IMR-90 (cell line): ENCODE results near the gene RETN. TPM values are rescaled to one million over a fixed set of nuclear protein-coding genes. Genes with fewer than 3 reads are reported as not detected.

Experiments
- ATAC-seq: fragments of 200-7000 bp; cut with Tn5 transposase; 2 replicates; pipeline ENCODE4 v1.9.1; 2020; ENCODE audit warnings: low read depth, mild to moderate bottlenecking, moderate library complexity
- BruUV-seq: library from RNA; stranded (reverse); fragments of 400-500 nt; replicated peaks from 2 replicates; lab custom pipeline; 2021; lab: Mats Ljungman, UMichigan
- CTCF ChIA-PET: fragments of 300-600 bp; formaldehyde crosslinking; extraction: SDS; loops from one replicate; lab custom pipeline; 2021; ENCODE audit warnings: antibody characterized with exemption; lab: Yijun Ruan, JAX
- POLR2A ChIA-PET: fragments of 300-600 bp; sonication (Branson Sonifier 250); formaldehyde crosslinking; loops from one replicate; lab custom pipeline; 2022; ENCODE audit warnings: antibody characterized with exemption; ENCODE audit not compliant: unreplicated experiment; lab: Charles Lee
- DNase-seq: peaks from one replicate; pipeline ENCODE4 v3.0.0; 2013
- H2AFZ ChIP-seq: replicated peaks from 2 replicates; pipeline ENCODE3; 2013; ENCODE audit warnings: low read length, mild to moderate bottlenecking; ENCODE audit not compliant: poor library complexity
- H2AK5ac ChIP-seq: 2 replicates; pipeline ENCODE4 v1.6.1; 2013; ENCODE audit warnings: low read depth, low read length, inconsistent platforms
- H2AK9ac ChIP-seq: replicated peaks from 2 replicates; pipeline ENCODE3; 2013; ENCODE audit warnings: mild to moderate bottlenecking, low read depth, low read length, moderate library complexity; ENCODE audit not compliant: poor library complexity
- H2BK120ac ChIP-seq: 2 replicates; pipeline ENCODE4 v1.6.1; 2013; ENCODE audit warnings: low read depth, low read length, inconsistent platforms
- H2BK15ac ChIP-seq: 3 replicates; pipeline ENCODE4 v1.6.1; 2013; ENCODE audit warnings: low read depth, low read length, inconsistent platforms
- H2BK20ac ChIP-seq: 2 replicates; pipeline ENCODE4 v1.6.1; 2013; ENCODE audit warnings: low read depth, mild to moderate bottlenecking, inconsistent platforms, low read length, moderate library complexity
- H2BK5ac ChIP-seq: 2 replicates; pipeline ENCODE4 v1.6.1; 2013; ENCODE audit warnings: mild to moderate bottlenecking, low read depth, low read length, inconsistent platforms; ENCODE audit not compliant: poor library complexity, severe bottlenecking
- H3K14ac ChIP-seq: replicated peaks from 2 replicates; pipeline ENCODE4 v1.6.1; 2013; ENCODE audit warnings: low read depth, low read length, inconsistent platforms
- H3K18ac ChIP-seq: 2 replicates; pipeline ENCODE4 v1.6.1; 2013; ENCODE audit warnings: low read depth, low read length, control low read depth
- H3K23ac ChIP-seq: 2 replicates; pipeline ENCODE4 v1.6.1; 2013; ENCODE audit warnings: low read depth, low read length, inconsistent platforms
- H3K27ac ChIP-seq: 2 replicates; pipeline ENCODE4 v1.5.1; 2013; ENCODE audit warnings: mild to moderate bottlenecking, control low read depth, low read length; ENCODE audit not compliant: insufficient read depth
- H3K27me3 ChIP-seq: 2 replicates; pipeline ENCODE4 v1.6.1; 2013; ENCODE audit warnings: low read length; ENCODE audit not compliant: control insufficient read depth, insufficient read depth
- H3K36me3 ChIP-seq: 2 replicates; pipeline ENCODE4 v1.6.1; 2013; ENCODE audit warnings: low read length, mixed read lengths; ENCODE audit not compliant: control insufficient read depth, insufficient read depth
- H3K4ac ChIP-seq: 2 replicates; pipeline ENCODE4 v1.6.1; 2013; ENCODE audit warnings: low read depth, low read length, inconsistent platforms
- H3K4me1 ChIP-seq: 2 replicates; pipeline ENCODE4 v1.6.1; 2013; ENCODE audit warnings: low read length, mixed read lengths; ENCODE audit not compliant: control insufficient read depth, insufficient read depth
- H3K4me2 ChIP-seq: 2 replicates; pipeline ENCODE4 v1.6.1; 2013; ENCODE audit warnings: low read depth, mild to moderate bottlenecking, control low read depth, low read length, moderate library complexity
- H3K4me3 ChIP-seq: 2 replicates; pipeline ENCODE4 v1.5.1; 2013; ENCODE audit warnings: low read depth, mild to moderate bottlenecking, control low read depth, low read length, moderate library complexity; ENCODE audit not compliant: insufficient read depth
- H3K56ac ChIP-seq: 2 replicates; pipeline ENCODE4 v1.6.1; 2013; ENCODE audit warnings: low read length, inconsistent platforms; ENCODE audit not compliant: insufficient read depth; ENCODE audit errors: extremely low read depth
- H3K79me1 ChIP-seq, 2 experiments: 2 replicates each; pipeline ENCODE4 v1.6.1; 2013; ENCODE audit warnings: low read length in 2 of 2, inconsistent platforms in 1 of 2, low read depth in 1 of 2
- H3K9ac ChIP-seq: 2 replicates; pipeline ENCODE4 v1.6.1; 2013; ENCODE audit warnings: low read depth, low read length, control low read depth
- H3K9me1 ChIP-seq: 2 replicates; pipeline ENCODE4 v1.6.1; 2013; ENCODE audit warnings: low read length, inconsistent platforms; ENCODE audit not compliant: insufficient read depth
- H3K9me3 ChIP-seq: 2 replicates; pipeline ENCODE4 v1.6.1; 2013; ENCODE audit warnings: low read length; ENCODE audit not compliant: control insufficient read depth, insufficient read depth
- H4K20me1 ChIP-seq: 2 replicates; pipeline ENCODE4 v1.6.1; 2013; ENCODE audit warnings: low read length, inconsistent platforms; ENCODE audit not compliant: insufficient read depth
- H4K5ac ChIP-seq: 2 replicates; pipeline ENCODE4 v1.6.1; 2013; ENCODE audit warnings: mild to moderate bottlenecking, low read depth, low read length, control low read depth
- H4K8ac ChIP-seq, 2 experiments: 2 replicates each; pipeline ENCODE4 v1.6.1; 2013; ENCODE audit warnings: low read depth in 2 of 2, low read length in 2 of 2, control low read depth in 1 of 2, inconsistent platforms in 1 of 2
- H4K91ac ChIP-seq: 2 replicates; pipeline ENCODE4 v1.6.1; 2013; ENCODE audit warnings: low read depth, low read length, inconsistent platforms; ENCODE audit not compliant: insufficient read depth
- BHLHE40 ChIP-seq: fragments of 150-350 bp; IDR thresholded peaks from 2 replicates; pipeline ENCODE4 v1.6.1; 2016; ENCODE audit warnings: mild to moderate bottlenecking, low read depth, low read length
- CEBPB ChIP-seq: IDR thresholded peaks from 2 replicates; pipeline ENCODE4 v1.6.1; 2012; ENCODE audit warnings: low read depth, low read length, improper control_type of control experiment
- CHD1 ChIP-seq: IDR thresholded peaks from 2 replicates; pipeline ENCODE4 v1.6.1; 2012; ENCODE audit warnings: low read depth, low read length, improper control_type of control experiment
- ELK1 ChIP-seq: fragments of 150-350 bp; IDR thresholded peaks from 2 replicates; pipeline ENCODE4 v1.6.1; 2016; ENCODE audit warnings: low read depth, mild to moderate bottlenecking, low read length, moderate library complexity, borderline replicate concordance
- FOS ChIP-seq: fragments of 150-350 bp; IDR thresholded peaks from 2 replicates; pipeline ENCODE4 v1.6.1; 2016; ENCODE audit warnings: low read depth, low read length
- MAFK ChIP-seq: IDR thresholded peaks from 2 replicates; pipeline ENCODE4 v1.6.1; 2012; ENCODE audit warnings: low read depth, low read length, improper control_type of control experiment
- MXI1 ChIP-seq: IDR thresholded peaks from 2 replicates; pipeline ENCODE4 v1.6.1; 2012; ENCODE audit warnings: low read depth, mild to moderate bottlenecking, low read length, moderate library complexity, borderline replicate concordance
- NFE2L2 ChIP-seq: fragments of 150-350 bp; IDR thresholded peaks from 2 replicates; pipeline ENCODE4 v1.6.1; 2016; ENCODE audit warnings: low read depth, mild to moderate bottlenecking, low read length
- POLR2A ChIP-seq: IDR thresholded peaks from 2 replicates; pipeline ENCODE4 v1.6.1; 2012; ENCODE audit warnings: mild to moderate bottlenecking, low read depth, low read length
- RAD21 ChIP-seq: IDR thresholded peaks from 2 replicates; pipeline ENCODE4 v1.6.1; 2012; ENCODE audit warnings: low read length, improper control_type of control experiment
- RCOR1 ChIP-seq: IDR thresholded peaks from 2 replicates; pipeline ENCODE4 v1.6.1; 2012; ENCODE audit warnings: mild to moderate bottlenecking, low read length, improper control_type of control experiment; ENCODE audit not compliant: insufficient replicate concordance
- RFX5 ChIP-seq: IDR thresholded peaks from 2 replicates; pipeline ENCODE4 v1.8.0; 2012; ENCODE audit warnings: low read depth, mild to moderate bottlenecking, low read length, moderate library complexity
- SMC3 ChIP-seq: fragments of 150-350 bp; IDR thresholded peaks from 2 replicates; pipeline ENCODE4 v1.6.1; 2016; ENCODE audit warnings: low read depth, mild to moderate bottlenecking, antibody characterized with exemption, low read length, moderate library complexity
- USF2 ChIP-seq: fragments of 150-350 bp; IDR thresholded peaks from 2 replicates; pipeline ENCODE4 v1.6.1; 2017; ENCODE audit warnings: mild to moderate bottlenecking, antibody characterized with exemption, low read length, low read depth
- WGBS, 2 experiments: methylation state at CpG; one replicate each; pipeline versions ENCODE4 v1.1.5 to v1.1.7; 2013; ENCODE audit warnings: missing lambda C conversion rate in 2 of 2; ENCODE audit not compliant: insufficient read length in 1 of 2; ENCODE audit errors: extremely low coverage in 2 of 2; 5-methylcytosine and 5-hydroxymethylcytosine counted together
- dilution Hi-C: fragments of 300-500 bp; cut with HindIII; formaldehyde crosslinking; loops from one replicate; pipeline ENCODE4 v1.14.3; 2018; ENCODE audit warnings: low sequenced_read_pairs; ENCODE audit not compliant: unreplicated experiment
- in situ Hi-C: fragments of 300-500 bp; cut with MboI; formaldehyde crosslinking; loops from 3 replicates; pipeline ENCODE4 v1.14.3; 2019; ENCODE audit warnings: low sequenced_read_pairs, inconsistent platforms, mixed read lengths
- intact Hi-C: fragments of 100-400 bp; cut with micrococcal nuclease; formaldehyde crosslinking; loops from 2 replicates; pipeline ENCODE4 v1.10.0; 2022
- polyA plus RNA-seq, 3 experiments: library from polyadenylated mRNA; depleted of rRNA; stranded (reverse); fragments of >200 nt; gene quantifications; 2 replicates each; pipeline ENCODE4 v1.2.3, GENCODE V29; 2012; ENCODE audit warnings: low replicate concordance in 1 of 3
- total RNA-seq: library from RNA; depleted of rRNA; stranded (reverse); fragments of >200 nt; gene quantifications from 2 replicates; pipeline ENCODE4 v1.2.3, GENCODE V29; 2012
- TF ChIP-seq, protein P1 (sequence below): conservative IDR thresholded peaks from 2 replicates; pipeline ENCODE4 v1.5.1; 2012; ENCODE audit warnings: mild to moderate bottlenecking, low read depth, low read length, improper control_type of control experiment

RETN gene
- total and polyA plus RNA-seq, 2 of the 4 experiments (the other 2 are of a cell fraction), result not detected

- no peak overlapping the region for H3K4me3 ChIP-seq
- H3K9ac ChIP-seq, result no peak overlapping the region
- H3K9me1 ChIP-seq, result no peaks in the 10 kb centered on the region
- H2BK120ac ChIP-seq, result no peak overlapping the region
- no peaks in the 10 kb centered on the region for H3K9me3 ChIP-seq
- H4K91ac ChIP-seq, result no peak overlapping the region
- dilution Hi-C loops, result no loop called here
- no peak overlapping the region for H3K4me2 ChIP-seq
- WGBS, 2 experiments, result 40% methylated on average over 2 of the region's 2 CpGs; no CpG with 5 or more reads in 1 of the 2 experiments
- no peak overlapping the region for H3K18ac ChIP-seq
- no peaks in the 10 kb centered on the region for H4K20me1 ChIP-seq
- H2BK15ac ChIP-seq, result no peak overlapping the region
- no peak overlapping the region for H2BK5ac ChIP-seq
- H2AK9ac ChIP-seq, result no peak overlapping the region
- ATAC-seq, result no peak
- peaks cover 24% of the 10 kb centered on the region for H3K27me3 ChIP-seq
- no peak overlapping the region for H3K56ac ChIP-seq
- no peak overlapping the region for H3K27ac ChIP-seq
- in situ Hi-C loops, result no loop called here
- no peak for DNase-seq
- H3K4me1 ChIP-seq, result no peaks in the 10 kb centered on the region
- H2BK20ac ChIP-seq, result no peak overlapping the region
- no peak for TF ChIP-seq BHLHE40
- no peak for TF ChIP-seq RCOR1
- TF ChIP-seq FOS, result no peak
- TF ChIP-seq CHD1, result no peak
- no peak for TF ChIP-seq MAFK
- TF ChIP-seq NFE2L2, result no peak
- TF ChIP-seq CEBPB, result no peak
- TF ChIP-seq, protein P1, sequence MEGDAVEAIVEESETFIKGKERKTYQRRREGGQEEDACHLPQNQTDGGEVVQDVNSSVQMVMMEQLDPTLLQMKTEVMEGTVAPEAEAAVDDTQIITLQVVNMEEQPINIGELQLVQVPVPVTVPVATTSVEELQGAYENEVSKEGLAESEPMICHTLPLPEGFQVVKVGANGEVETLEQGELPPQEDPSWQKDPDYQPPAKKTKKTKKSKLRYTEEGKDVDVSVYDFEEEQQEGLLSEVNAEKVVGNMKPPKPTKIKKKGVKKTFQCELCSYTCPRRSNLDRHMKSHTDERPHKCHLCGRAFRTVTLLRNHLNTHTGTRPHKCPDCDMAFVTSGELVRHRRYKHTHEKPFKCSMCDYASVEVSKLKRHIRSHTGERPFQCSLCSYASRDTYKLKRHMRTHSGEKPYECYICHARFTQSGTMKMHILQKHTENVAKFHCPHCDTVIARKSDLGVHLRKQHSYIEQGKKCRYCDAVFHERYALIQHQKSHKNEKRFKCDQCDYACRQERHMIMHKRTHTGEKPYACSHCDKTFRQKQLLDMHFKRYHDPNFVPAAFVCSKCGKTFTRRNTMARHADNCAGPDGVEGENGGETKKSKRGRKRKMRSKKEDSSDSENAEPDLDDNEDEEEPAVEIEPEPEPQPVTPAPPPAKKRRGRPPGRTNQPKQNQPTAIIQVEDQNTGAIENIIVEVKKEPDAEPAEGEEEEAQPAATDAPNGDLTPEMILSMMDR, result no peak
- TF ChIP-seq SMC3, result no peak
- no peak for TF ChIP-seq RAD21
- no peak for TF ChIP-seq MXI1
- no peak for TF ChIP-seq RFX5
- TF ChIP-seq ELK1, result no peak
- TF ChIP-seq USF2, result no peak
- no peak for TF ChIP-seq POLR2A
- H3K36me3 ChIP-seq, result no peaks in the 10 kb centered on the region
- H4K5ac ChIP-seq, result no peak overlapping the region
- ChIA-PET CTCF (interaction anchor here (0.7 to 1.4 kb wide), 2 partner anchors 18 to 83 kb away, joined by 3 to 6 read pairs; partner anchors contain the start of gene TRAPPC5), POLR2A (no interaction called here)
- no peak overlapping the region for H3K14ac ChIP-seq
- H4K8ac ChIP-seq, result no peak overlapping the region
- no peak overlapping the region for H3K4ac ChIP-seq
- no peaks in the 10 kb centered on the region for H3K79me1 ChIP-seq
- intact Hi-C loops, result no loop called here
- H3K23ac ChIP-seq, result no peak overlapping the region
- H2AK5ac ChIP-seq, result no peak overlapping the region
- no TSS peak for BruUV-seq
- H2AFZ ChIP-seq, result no peak overlapping the region
These were observed 30.2 kb downstream of the RETN start for GRCh38 chr19:7699003-7699402.
